ENCODE results near the gene PLD4.

- TF ChIP-seq EZH2 (IDR thresholded peaks at IDR 0.05; ENCODE audit: borderline replicate concordance) (no peak), CTCF (IDR thresholded peaks at IDR 0.05; ENCODE audit: poor library complexity) (no peak)
Observed at GRCh38 chr14:104956290-104956890, 31.7 kb downstream of the PLD4 start.
